OCI-LY1 (cell line): Measurements from ENCODE around the gene TOB1.

Experiments used
- H2AFZ ChIP-seq: fragments of 200-600 bp; sonication (generic), shearing (Covaris generic); 2 replicates; pipeline ENCODE4 v1.6.0; 2014; ENCODE audit warnings: antibody characterized with exemption, mild to moderate bottlenecking, low read length
- H3F3A ChIP-seq: fragments of 200-600 bp; sonication (generic), shearing (Covaris generic); 2 replicates; pipeline ENCODE4 v1.6.0; 2014; ENCODE audit warnings: mild to moderate bottlenecking, antibody characterized with exemption, low read length, moderate library complexity; ENCODE audit not compliant: insufficient read depth
- H3K27ac ChIP-seq: fragments of 200-600 bp; sonication (generic); 2 replicates; pipeline ENCODE4 v1.5.1; 2014; ENCODE audit warnings: low read length, mixed run types, mild to moderate bottlenecking, low read depth; ENCODE audit not compliant: poor library complexity, severe bottlenecking
- H3K27me3 ChIP-seq: fragments of 200-600 bp; sonication (generic); 2 replicates; pipeline ENCODE4 v1.6.0; 2014; ENCODE audit warnings: antibody characterized with exemption, mild to moderate bottlenecking, low read length, moderate library complexity; ENCODE audit not compliant: insufficient read depth
- H3K36me3 ChIP-seq: fragments of 200-600 bp; sonication (generic); 2 replicates; pipeline ENCODE4 v1.6.1; 2014; ENCODE audit warnings: mild to moderate bottlenecking, antibody characterized with exemption, low read length, moderate library complexity, mixed read lengths; ENCODE audit not compliant: insufficient read depth
- H3K4me1 ChIP-seq: fragments of 200-600 bp; sonication (generic); 2 replicates; pipeline ENCODE4 v1.5.1; 2014; ENCODE audit warnings: mild to moderate bottlenecking, low read length, moderate library complexity; ENCODE audit not compliant: insufficient read depth, severe bottlenecking
- H3K4me2 ChIP-seq: fragments of 200-600 bp; sonication (generic), shearing (Covaris generic); 2 replicates; pipeline ENCODE4 v1.6.1; 2014; ENCODE audit warnings: low read length
- H3K4me3 ChIP-seq: fragments of 200-600 bp; sonication (generic); 2 replicates; pipeline ENCODE4 v1.5.1; 2014; ENCODE audit warnings: low read length, low read depth, mild to moderate bottlenecking, mixed read lengths; ENCODE audit not compliant: poor library complexity, severe bottlenecking
- H3K79me2 ChIP-seq: fragments of 200-600 bp; shearing (Covaris generic); 2 replicates; pipeline ENCODE4 v1.6.1; 2016; ENCODE audit warnings: mixed run types, low read length, mixed read lengths; ENCODE audit not compliant: insufficient read depth
- H3K9ac ChIP-seq: fragments of 200-600 bp; sonication (generic), shearing (Covaris generic); 2 replicates; pipeline ENCODE4 v1.6.1; 2014; ENCODE audit warnings: mild to moderate bottlenecking, low read length, mixed read lengths
- H3K9me2 ChIP-seq: fragments of 200-600 bp; sonication (generic), shearing (Covaris generic); 2 replicates; pipeline ENCODE4 v1.6.1; 2014; ENCODE audit warnings: low read depth, mild to moderate bottlenecking, low read length, mixed read lengths
- H3K9me3 ChIP-seq: fragments of 200-600 bp; shearing (Covaris generic); 2 replicates; pipeline ENCODE4 v1.6.1; 2014; ENCODE audit warnings: low read length, mixed read lengths
- H4K20me1 ChIP-seq: fragments of 200-600 bp; sonication (generic), shearing (Covaris generic); 2 replicates; pipeline ENCODE4 v1.6.0; 2016; ENCODE audit warnings: mild to moderate bottlenecking, low read length; ENCODE audit not compliant: insufficient read depth
- CTCF ChIP-seq: fragments of 200-600 bp; sonication (generic), shearing (Covaris generic); IDR thresholded peaks from 2 replicates; pipeline ENCODE4 v1.5.1; 2017; ENCODE audit warnings: mild to moderate bottlenecking, antibody characterized with exemption, low read length, moderate library complexity, mixed read lengths
- EZH2 ChIP-seq: fragments of 200-600 bp; sonication (generic), shearing (Covaris generic); IDR thresholded peaks from 2 replicates; pipeline ENCODE4 v1.8.0; 2017; ENCODE audit warnings: borderline replicate concordance, mixed run types, mild to moderate bottlenecking, antibody characterized with exemption, low read length, moderate library complexity, mixed read lengths

The TOB1 gene

GRCh38 chr17:50830352-50830751 lies 35.8 kb downstream of the TOB1 start:
- H3K27ac ChIP-seq = no peak overlapping the region
- TF ChIP-seq EZH2 (no peak), CTCF (no peak)
- H3K27me3 ChIP-seq = no peaks in the 10 kb centered on the region; the same call in none of the 2 replicates
- no peak overlapping the region for H3K4me2 ChIP-seq
- H2AFZ ChIP-seq = no peak overlapping the region
- H4K20me1 ChIP-seq = no peaks in the 10 kb centered on the region
- no peak overlapping the region for H3K9ac ChIP-seq
- H3K79me2 ChIP-seq = no peaks in the 10 kb centered on the region
- no peaks in the 10 kb centered on the region for H3K9me2 ChIP-seq
- H3K9me3 ChIP-seq = no peaks in the 10 kb centered on the region
- H3K4me1 ChIP-seq = no peaks in the 10 kb centered on the region
- H3K4me3 ChIP-seq = no peak overlapping the region
- H3K36me3 ChIP-seq = no peaks in the 10 kb centered on the region
- H3F3A ChIP-seq = no peaks in the 10 kb centered on the region

GRCh38 chr17:50829332-50829731 lies 36.8 kb downstream of the TOB1 start:
- Histone ChIP-seq H3K27ac (no peak overlapping the region), H4K20me1 (no peaks in the 10 kb centered on the region), H2AFZ (no peak overlapping the region), H3K4me2 (no peak overlapping the region), H3K4me3 (no peak overlapping the region), H3K4me1 (no peaks in the 10 kb centered on the region), H3K9ac (no peak overlapping the region), H3K9me2 (no peaks in the 10 kb centered on the region), H3K9me3 (no peaks in the 10 kb centered on the region), H3K27me3 (no peaks in the 10 kb centered on the region; the same call in 1 of the 2 replicates), H3K36me3 (no peaks in the 10 kb centered on the region), H3K79me2 (no peaks in the 10 kb centered on the region), H3F3A (no peaks in the 10 kb centered on the region)
- TF ChIP-seq EZH2 (no peak), CTCF (no peak)

- no peak for TF ChIP-seq EZH2
- no peaks in the 10 kb centered on the region for H3K9me2 ChIP-seq
- H3K79me2 ChIP-seq = no peaks in the 10 kb centered on the region
- no peak overlapping the region for H3K4me3 ChIP-seq
- H3K9me3 ChIP-seq = no peaks in the 10 kb centered on the region
- H3K36me3 ChIP-seq = no peaks in the 10 kb centered on the region
- no peaks in the 10 kb centered on the region for H3K4me1 ChIP-seq
- no peak overlapping the region for H3K4me2 ChIP-seq
- no peaks in the 10 kb centered on the region for H4K20me1 ChIP-seq
- no peaks in the 10 kb centered on the region; the same call in 1 of the 2 replicates for H3K27me3 ChIP-seq
- no peak overlapping the region for H3K9ac ChIP-seq
- H3K27ac ChIP-seq = no peak overlapping the region
- H3F3A ChIP-seq = no peaks in the 10 kb centered on the region
- H2AFZ ChIP-seq = no peak overlapping the region
These were observed 37.5 kb downstream of the TOB1 start for GRCh38 chr17:50828508-50829170.

GRCh38 chr17:50825188-50825587 lies 41.0 kb downstream of the TOB1 start:
- Histone ChIP-seq H3K4me3 (no peak overlapping the region), H3F3A (no peaks in the 10 kb centered on the region), H3K27ac (no peak overlapping the region), H2AFZ (no peak overlapping the region), H3K9ac (no peak overlapping the region), H4K20me1 (no peaks in the 10 kb centered on the region), H3K27me3 (peaks cover 5% of the 10 kb centered on the region; the same call in 1 of the 2 replicates), H3K36me3 (no peaks in the 10 kb centered on the region), H3K4me1 (no peaks in the 10 kb centered on the region), H3K79me2 (no peaks in the 10 kb centered on the region), H3K4me2 (no peak overlapping the region), H3K9me2 (no peaks in the 10 kb centered on the region), H3K9me3 (no peaks in the 10 kb centered on the region)
- no peak for TF ChIP-seq CTCF
- TF ChIP-seq EZH2 = no peak
